A204.1 (cell line): Measurements from ENCODE around the gene HYAL2.
A peak's percentile ranks its signal among the peaks of the same experiment; 100 is the strongest.

Experiments used
- FAIRE-seq: peaks from 2 replicates; lab custom pipeline; 2012; peaks lifted over from hg19 to GRCh38; lab: Jason Lieb, UNC

HYAL2 gene

GRCh38 chr3:50350213-50350526 lies 27.6 kb upstream of the HYAL2 start:
- FAIRE-seq: no peak

GRCh38 chr3:50347187-50347813 lies 24.8 kb upstream of the HYAL2 start:
- peak; percentile 90 for FAIRE-seq

DNA sequence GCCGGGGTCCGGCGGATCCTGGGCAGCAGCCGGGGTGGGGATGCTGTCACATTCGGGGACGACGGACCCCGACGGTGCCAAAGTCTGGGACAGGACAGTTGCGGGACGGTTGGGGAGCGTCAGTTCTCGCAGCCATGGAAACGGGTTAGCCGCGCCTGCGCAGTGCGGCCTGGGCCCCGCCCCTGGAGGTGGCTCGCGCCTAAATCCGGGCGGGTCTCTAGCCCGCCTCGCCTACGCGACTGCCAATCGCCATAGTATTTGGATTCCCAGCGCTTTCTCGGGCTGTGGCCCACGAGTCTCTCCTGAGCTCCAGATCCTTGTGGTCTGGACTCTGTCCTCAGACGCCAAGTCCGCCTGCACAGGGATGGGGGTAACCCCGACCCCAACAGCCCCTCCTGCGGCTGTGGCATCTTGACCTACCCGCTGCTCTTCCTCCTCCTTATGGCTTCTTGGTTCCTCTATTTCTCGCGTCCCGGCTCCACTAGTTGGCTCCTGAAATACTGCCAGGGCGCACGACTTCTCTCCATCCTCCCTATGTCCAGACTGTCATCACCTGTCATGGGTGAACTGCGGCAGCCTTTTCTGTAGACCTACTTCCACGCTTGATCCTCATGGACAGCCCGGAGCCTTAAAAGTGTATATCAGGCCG lies 23.2 kb upstream of the HYAL2 start, which contains the start of gene ZMYND10:
TSS of gene ZMYND10 (minus strand) at position 147 of the 649 bp plus-strand sequence. CDS start 153 bp downstream, outside the sequence.
- no peak for FAIRE-seq

- FAIRE-seq: no peak
These were observed 22.5 kb upstream of the HYAL2 start for GRCh38 chr3:50345008-50345407.

DNA sequence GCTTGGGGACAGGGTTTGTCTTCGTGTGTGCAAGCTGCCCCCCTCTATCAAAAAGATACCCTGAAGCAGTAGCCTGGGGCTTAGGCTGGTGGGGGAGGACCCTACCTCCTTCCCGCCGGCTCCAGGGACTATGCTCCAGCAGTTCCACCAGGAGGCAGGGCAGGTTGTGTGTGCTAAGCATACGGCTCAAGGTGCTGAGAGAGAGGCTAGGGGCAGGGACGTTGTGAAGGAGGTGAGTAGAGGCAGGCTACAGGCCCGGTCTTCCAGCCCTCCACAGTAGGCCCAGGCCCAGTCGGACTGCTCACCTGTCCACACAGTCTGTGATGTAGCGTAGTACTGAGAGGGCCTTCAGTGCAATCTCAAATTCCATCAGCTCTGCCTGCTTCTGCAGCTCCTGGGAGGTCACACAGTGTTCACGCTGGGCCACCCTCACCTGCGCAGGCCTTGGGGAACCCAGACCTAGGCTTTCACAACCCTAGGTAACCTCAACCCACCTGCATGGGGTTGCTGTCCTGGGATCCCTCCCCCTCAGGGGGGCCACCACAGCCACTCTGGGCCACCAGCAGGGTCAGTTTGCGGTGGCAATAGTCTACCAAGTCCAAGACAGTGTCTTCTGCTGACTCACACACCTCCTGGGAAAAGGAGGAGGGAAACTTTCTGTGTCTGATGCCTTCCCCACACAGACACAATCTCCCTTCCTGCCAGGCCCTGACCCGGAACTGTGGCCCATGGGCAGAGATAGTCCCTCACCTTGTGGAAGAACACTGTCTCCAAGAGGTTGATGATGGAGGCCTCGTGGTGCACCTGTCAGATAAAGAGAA lies 20.5 kb upstream of the HYAL2 start:
- no peak for FAIRE-seq

DNA sequence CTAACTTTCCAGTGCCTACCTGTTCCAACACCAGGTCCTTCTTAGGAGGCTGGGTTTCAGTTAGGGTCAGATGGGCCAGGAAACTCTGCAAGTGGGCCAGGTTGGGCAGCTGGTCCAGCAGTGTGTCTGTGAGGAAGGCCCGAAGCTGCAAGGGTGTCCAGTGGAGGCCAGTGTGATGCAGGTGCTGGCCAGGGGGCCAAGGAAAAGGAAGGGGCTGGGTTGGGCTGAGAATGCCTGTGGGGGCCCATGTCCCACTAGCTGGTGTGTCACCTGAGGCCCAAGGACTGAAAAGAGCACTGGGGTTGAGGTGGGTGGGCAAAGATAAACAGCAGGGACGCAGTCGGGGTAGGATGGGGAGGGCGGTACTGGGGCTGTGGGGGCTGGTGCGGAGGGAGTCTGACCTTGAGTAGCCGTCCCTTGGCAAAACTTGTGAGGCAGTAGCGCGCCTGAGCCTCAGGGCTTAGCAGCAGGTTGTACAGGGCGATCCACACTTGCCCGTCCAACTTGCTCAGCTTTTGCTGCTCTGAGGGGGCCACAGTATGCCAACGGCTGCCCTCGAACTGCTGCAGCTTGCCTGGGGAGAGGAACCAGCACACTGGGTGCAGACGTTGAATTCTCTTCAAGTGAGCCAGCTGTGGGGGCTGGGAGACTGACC lies 19.6 kb upstream of the HYAL2 start:
- no peak for FAIRE-seq

GRCh38 chr3:50341537-50341936 lies 19.0 kb upstream of the HYAL2 start:
- FAIRE-seq: no peak

- no peak for FAIRE-seq
These were observed 18.1 kb upstream of the HYAL2 start, which contains the start of gene RASSF1 for GRCh38 chr3:50340448-50341329. Gene RASSF1, minus strand, starts transcription at chr3:50340836. Its CDS starts 31 bp downstream, at chr3:50340805.

DNA sequence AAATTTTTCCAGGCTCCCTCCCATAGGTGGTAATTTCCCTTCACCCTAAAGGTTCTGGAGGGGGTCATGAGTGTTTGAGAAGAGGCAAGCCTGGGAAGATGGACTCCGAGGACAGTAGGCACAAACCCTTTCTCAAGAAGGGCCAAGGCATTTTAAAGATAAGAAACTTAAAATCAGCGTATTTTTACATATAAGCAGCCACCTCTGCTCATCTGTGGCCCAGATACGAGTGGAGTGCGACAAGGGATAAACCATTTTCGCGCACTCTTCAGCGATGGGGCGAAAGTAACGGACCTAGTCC lies 17.6 kb upstream of the HYAL2 start:
- FAIRE-seq: no peak

- no peak for FAIRE-seq
These were observed 17.1 kb upstream of the HYAL2 start for GRCh38 chr3:50339485-50340146.

DNA sequence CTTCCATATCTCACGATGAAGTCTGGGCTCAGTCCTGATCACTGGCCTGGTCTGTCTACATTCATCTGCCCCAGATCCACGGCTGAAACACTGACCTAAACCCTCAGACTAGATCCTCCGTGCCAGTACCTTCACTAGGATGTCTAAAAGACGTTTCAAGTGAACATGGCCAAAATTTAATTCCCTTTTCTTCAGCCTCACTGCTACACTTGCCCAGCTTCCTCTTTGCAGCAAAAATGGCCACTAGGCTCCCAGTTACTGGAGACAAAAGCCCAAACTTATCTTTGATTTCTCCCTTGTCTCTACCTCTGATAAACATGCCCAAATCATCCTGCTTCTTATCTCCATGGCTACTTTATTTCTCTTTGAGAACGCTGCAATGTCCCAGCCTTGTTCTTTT lies 16.4 kb upstream of the HYAL2 start:
- no peak for FAIRE-seq

GRCh38 chr3:50337175-50337861 lies 14.8 kb upstream of the HYAL2 start:
- FAIRE-seq: peak; percentile 97

- no peak for FAIRE-seq
These were observed 14.1 kb upstream of the HYAL2 start for GRCh38 chr3:50336452-50337174.

GRCh38 chr3:50334339-50335075 lies 12.0 kb upstream of the HYAL2 start:
- FAIRE-seq: no peak

GRCh38 chr3:50333744-50334328 lies 11.3 kb upstream of the HYAL2 start:
- FAIRE-seq: no peak

GRCh38 chr3:50331364-50331907 lies 8.9 kb upstream of the HYAL2 start:
- FAIRE-seq: no peak

- no peak for FAIRE-seq
These were observed 7.8 kb upstream of the HYAL2 start for GRCh38 chr3:50330330-50330729.

DNA sequence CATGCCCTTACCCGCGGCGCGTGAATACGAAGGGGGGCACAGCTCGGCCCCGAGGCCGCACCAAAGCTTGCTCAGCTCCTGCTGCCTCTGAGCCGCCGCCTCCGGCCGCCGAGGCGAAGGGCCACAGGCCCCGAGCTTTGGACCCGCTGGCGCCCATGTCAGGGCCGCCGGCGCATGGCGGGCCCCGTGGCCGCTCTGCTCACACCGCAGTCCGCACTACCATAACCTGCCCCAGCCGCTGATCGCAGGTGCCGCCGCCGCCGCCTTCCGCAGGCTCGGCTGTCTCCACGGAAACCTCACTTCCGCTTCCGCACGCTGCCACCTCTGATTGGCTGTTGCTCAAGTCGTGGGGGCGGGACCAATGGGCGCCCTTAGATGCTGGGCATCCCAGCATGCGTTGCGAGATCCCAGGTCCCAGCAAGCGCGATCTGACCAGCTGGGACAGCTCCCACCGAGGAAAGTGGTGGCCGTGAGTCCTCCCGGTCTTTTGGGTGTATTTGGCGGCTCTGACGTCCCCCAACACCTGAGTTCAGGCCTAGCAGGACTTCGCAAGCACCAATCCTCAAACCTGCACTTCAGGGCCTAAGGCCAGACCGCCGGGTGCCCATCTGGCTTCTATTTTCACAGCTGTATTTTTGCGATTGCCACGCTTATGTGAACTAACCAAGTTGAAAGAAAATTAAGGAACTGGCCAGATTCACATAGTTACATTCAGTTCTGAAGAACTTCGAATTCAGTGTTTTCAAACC lies 5.6 kb upstream of the HYAL2 start, which contains the start of gene TUSC2:
TSS of gene TUSC2 (minus strand) at position 281 of the 749 bp plus-strand sequence. CDS start at position 157, 124 bp downstream.
- peak; percentile 93 for FAIRE-seq
